ENCODE data around the gene STEAP1B. TPM values are rescaled to one million over a fixed set of nuclear protein-coding genes. Genes with fewer than 3 reads are reported as not detected.

STEAP1B gene
- total and polyA plus RNA-seq, 3 experiments from 2014 or later: 0.20 TPM; not detected in 2

DNA sequence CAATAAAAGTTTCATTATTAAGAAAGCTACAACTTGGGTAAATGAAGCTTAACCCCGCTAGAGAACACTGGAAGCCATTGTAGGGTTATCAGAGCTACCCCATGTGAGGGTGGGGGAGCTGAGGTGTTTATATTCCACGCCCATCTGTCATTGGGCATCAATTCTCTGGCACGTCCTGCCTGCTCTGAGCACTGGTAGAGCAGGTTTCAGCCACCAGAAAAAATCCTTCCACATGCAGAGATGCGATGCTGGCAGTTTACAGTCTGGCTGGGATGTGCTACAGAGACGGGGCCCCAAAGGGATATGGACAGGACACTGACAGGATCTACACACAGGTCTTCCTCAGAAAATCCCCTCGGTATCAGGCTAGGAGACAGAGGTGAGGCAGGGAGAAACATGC is 127.1 kb downstream of the STEAP1B start:
- H3K9me3 Mint-ChIP-seq: no peaks in the 10 kb centered on the region
- Histone ChIP-seq H3K27me3 (ENCODE audit: insufficient read depth, low read length, poor library complexity, severe bottlenecking) (peaks cover 4% of the 10 kb centered on the region), H3K27ac (ENCODE audit: low read depth, low read length) (no peak overlapping the region), H3K36me3 (ENCODE audit: insufficient read depth, low read length) (no peaks in the 10 kb centered on the region), H3K9me3 (ENCODE audit: low read length) (no peaks in the 10 kb centered on the region), H3K4me3 (ENCODE audit: low read length) (no peak overlapping the region), H3K4me1 (ENCODE audit: insufficient read depth, low read length) (no peaks in the 10 kb centered on the region)
- POLR2A ChIA-PET: no interaction called here
- peaks cover 0 to 7% of the 10 kb centered on the region in 2 donors for H3K27me3 Mint-ChIP-seq
- no peak for DNase-seq
- no peak overlapping the region for H3K4me3 Mint-ChIP-seq
- no peaks in the 10 kb centered on the region for H3K36me3 Mint-ChIP-seq
- no peak overlapping the region for H3K27ac Mint-ChIP-seq
- H3K4me1 Mint-ChIP-seq: no peaks in the 10 kb centered on the region
- CTCF ChIA-PET: no interaction called here

DNA sequence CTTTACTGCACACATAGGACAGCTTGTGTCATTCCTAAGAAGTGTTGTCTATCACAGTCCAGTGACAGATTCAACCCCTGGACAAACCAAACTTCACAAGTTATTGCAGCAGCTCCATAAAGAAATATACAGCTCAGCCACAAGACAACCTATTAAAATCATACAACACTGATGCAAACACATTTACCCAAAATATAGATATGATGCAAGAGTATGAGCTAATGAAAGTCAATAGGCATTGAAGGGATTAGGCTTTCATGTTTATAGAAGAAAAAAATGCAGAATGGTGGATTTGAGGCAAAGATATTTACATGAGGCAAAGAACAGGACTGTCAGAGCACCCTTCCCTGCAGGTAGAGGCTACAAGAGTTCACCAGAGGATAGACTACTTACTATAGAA is 128.1 kb downstream of the STEAP1B start:
- DNase-seq: no peak
- no peak overlapping the region for H3K4me3 Mint-ChIP-seq
- peaks cover 0 to 7% of the 10 kb centered on the region in 2 donors for H3K27me3 Mint-ChIP-seq
- no peak overlapping the region for H3K27ac Mint-ChIP-seq
- no peak overlapping the region for H3K4me3 ChIP-seq (ENCODE audit: low read length)
- ChIA-PET POLR2A (no interaction called here), CTCF (no interaction called here)
- H3K9me3 ChIP-seq (ENCODE audit: low read length): no peaks in the 10 kb centered on the region
- H3K9me3 Mint-ChIP-seq: no peaks in the 10 kb centered on the region
- H3K36me3 Mint-ChIP-seq: no peaks in the 10 kb centered on the region
- no peaks in the 10 kb centered on the region for H3K4me1 ChIP-seq (ENCODE audit: insufficient read depth, low read length)
- no peaks in the 10 kb centered on the region for H3K36me3 ChIP-seq (ENCODE audit: insufficient read depth, low read length)
- no peaks in the 10 kb centered on the region for H3K4me1 Mint-ChIP-seq
- H3K27ac ChIP-seq (ENCODE audit: low read depth, low read length): no peak overlapping the region
- H3K27me3 ChIP-seq (ENCODE audit: insufficient read depth, low read length, poor library complexity, severe bottlenecking): no peaks in the 10 kb centered on the region

Other genes with a start within 250 kb of the STEAP1B start
- gene RAPGEF5, start 143.0 kb downstream of the STEAP1B start, total RNA-seq: under 1 TPM; 0.13 to 0.50 TPM
- 0.86 TPM for gene RAPGEF5, start 143.0 kb downstream of the STEAP1B start, polyA plus RNA-seq
- 1 to 10 TPM in 1 of 2 experiments, under 1 TPM in 1; 0.72 to 1.7 TPM for gene IL6, start 227.0 kb upstream of the STEAP1B start, total RNA-seq
- not detected for gene IL6, start 227.0 kb upstream of the STEAP1B start, polyA plus RNA-seq